ENCODE measurements around the gene SLC4A8. TPM values are rescaled to one million over a fixed set of nuclear protein-coding genes. Genes with fewer than 3 reads are reported as not detected.

Gene SLC4A8
- total RNA-seq, 1 experiment from 2014 or later: 26.3 TPM

- H3K4me3 Mint-ChIP-seq: peak overlapping the region in 1 of 2 experiments; percentile 91; a peak in 1 of 5 replicates
- H3K27ac Mint-ChIP-seq: no peak overlapping the region
Observed at GRCh38 chr12:51393676-51394545, 30.7 kb upstream of the SLC4A8 start.

More at GRCh38 chr12:51393676-51394545, 30.7 kb upstream of the SLC4A8 start:
- Histone ChIP-seq H3K14ac (ENCODE audit: insufficient read depth, low read length) (no peak overlapping the region; the same call in 1 of the 2 replicates), H3T11ph (ENCODE audit: low read length) (no peak overlapping the region), H2BK120ac (ENCODE audit: low read depth, low read length, poor library complexity, severe bottlenecking) (no peak overlapping the region), H4K8ac (replicated peaks; ENCODE audit: insufficient read length, low read depth, low read length) (no peak overlapping the region), H3K23ac (ENCODE audit: insufficient read length, low read depth, low read length) (no peak overlapping the region), H4K20me1 (ENCODE audit: control insufficient read depth, insufficient read depth, insufficient read length) (no peaks in the 10 kb centered on the region), H2BK20ac (ENCODE audit: low read depth, low read length, poor library complexity, severe bottlenecking) (no peak overlapping the region), H4K5ac (ENCODE audit: insufficient read length, low read depth, low read length) (no peak overlapping the region), H2BK15ac (ENCODE audit: low read depth, low read length) (no peak overlapping the region), H3K9me3 (ENCODE audit: control insufficient read depth, low read depth, low read length) (no peaks in the 10 kb centered on the region), H2BK5ac (ENCODE audit: insufficient read length, low read length) (no peak overlapping the region), H4K91ac (ENCODE audit: insufficient read length, low read depth, low read length) (no peak overlapping the region), H2AK5ac (ENCODE audit: insufficient read length, low read length) (no peak overlapping the region), H3K4ac (ENCODE audit: low read depth, low read length) (no peak overlapping the region), H3K27me3 (ENCODE audit: insufficient read depth, low read length) (no peaks in the 10 kb centered on the region), H3K9ac (ENCODE audit: extremely low read depth, insufficient read length, low read length) (no peak overlapping the region), H3K4me1 (ENCODE audit: insufficient read depth, low read length) (no peaks in the 10 kb centered on the region; the same call in 1 of the 2 replicates), H3K56ac (ENCODE audit: insufficient read length, low read depth, low read length) (no peak overlapping the region), H3K18ac (ENCODE audit: insufficient read length, low read depth, low read length) (no peak overlapping the region), H3K79me2 (ENCODE audit: insufficient read depth, low read length) (no peaks in the 10 kb centered on the region), H3K27ac (ENCODE audit: insufficient read length, low read depth, low read length) (no peak overlapping the region), H3K23me2 (ENCODE audit: insufficient read length, low read depth, low read length, poor library complexity, severe bottlenecking) (peaks cover 10% of the 10 kb centered on the region), H3K4me2 (ENCODE audit: insufficient read depth, insufficient read length, low read length) (no peak overlapping the region), H3K79me1 (ENCODE audit: insufficient read depth, low read depth, low read length, poor library complexity, severe bottlenecking) (no peaks in the 10 kb centered on the region), H2BK12ac (ENCODE audit: insufficient read length, low read depth, low read length) (no peak overlapping the region), H2AFZ (ENCODE audit: low read length) (no peak overlapping the region)
- DNase-seq: peak; percentile 27
- no peak for TF ChIP-seq CTCF (conservative IDR thresholded peaks at IDR 0.05)
- no peaks in the 10 kb centered on the region; the same call in 1 of the 2 replicates for H3K27me3 Mint-ChIP-seq (ENCODE audit: low read depth)
- H3K9me3 Mint-ChIP-seq: no peaks in the 10 kb centered on the region
- peaks cover 21 to 30% of the 10 kb centered on the region in 2 experiments for H3K4me1 Mint-ChIP-seq
- H3K36me3 Mint-ChIP-seq (ENCODE audit: insufficient read depth in 1 of 3, low read depth in 3 of 3): peaks cover 3 to 14% (median 9%) of the 10 kb centered on the region in 3 experiments; a peak in 6 of 7 replicates
- no CpG with 5 or more reads among the region's 14 CpGs for WGBS (ENCODE audit: extremely low coverage, insufficient read length, low lambda C conversion rate)

Measured in H9 (cell line).